ENCODE measurements around the gene SLC43A3.
"Not testable (repeated sequence)": the region's sequence is repeated elsewhere in the genome, so short reads cannot be mapped to it uniquely, and the experiment has no call there.

SLC43A3 gene

DNA sequence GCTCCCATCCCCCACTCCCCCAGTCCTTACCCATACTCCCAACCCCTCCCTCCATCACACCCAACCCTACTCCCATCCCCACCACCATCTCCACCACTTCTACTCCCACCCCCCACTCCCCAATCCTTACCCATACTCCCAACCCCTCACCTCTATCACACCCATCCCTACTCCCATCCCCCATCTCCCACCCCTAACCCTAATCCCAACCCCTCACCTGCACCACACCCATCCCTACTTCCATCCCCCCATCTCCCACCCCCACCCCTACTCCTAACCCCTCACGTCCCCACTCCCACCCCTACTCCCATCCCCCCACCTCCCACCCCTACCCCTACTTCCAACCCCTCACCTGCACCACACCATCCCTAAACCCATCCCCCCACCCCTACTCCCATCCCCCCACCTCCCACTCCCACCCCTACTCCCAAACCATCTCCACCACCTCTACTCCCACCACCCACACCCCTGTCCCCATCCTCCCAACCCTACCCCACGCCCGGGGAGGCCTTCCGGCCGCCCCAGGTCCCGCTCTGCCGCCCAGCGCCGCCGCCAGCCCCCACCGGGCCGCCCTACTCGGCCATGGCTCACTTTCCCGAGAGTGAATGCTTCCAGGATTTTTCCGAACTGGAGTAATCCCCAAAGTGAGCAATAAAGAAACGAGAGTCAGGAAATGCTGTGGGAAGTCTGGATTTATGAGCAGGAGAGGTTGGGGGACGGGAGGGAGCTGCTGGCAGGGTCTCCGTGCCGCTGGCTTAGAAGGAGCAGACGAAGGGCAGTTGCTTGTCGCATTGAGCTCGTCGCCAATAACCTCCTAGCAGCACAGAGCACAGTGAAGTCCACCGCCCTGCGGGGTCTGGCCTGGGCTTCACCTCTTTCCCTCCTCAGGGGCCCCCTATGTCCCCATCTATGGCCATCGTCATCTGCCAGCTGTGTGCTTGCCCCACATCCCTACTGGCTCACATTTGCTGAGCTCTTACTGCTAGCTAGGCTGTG, 50.5 kb downstream of the SLC43A3 start:
- DNase-seq = no peak

DNA sequence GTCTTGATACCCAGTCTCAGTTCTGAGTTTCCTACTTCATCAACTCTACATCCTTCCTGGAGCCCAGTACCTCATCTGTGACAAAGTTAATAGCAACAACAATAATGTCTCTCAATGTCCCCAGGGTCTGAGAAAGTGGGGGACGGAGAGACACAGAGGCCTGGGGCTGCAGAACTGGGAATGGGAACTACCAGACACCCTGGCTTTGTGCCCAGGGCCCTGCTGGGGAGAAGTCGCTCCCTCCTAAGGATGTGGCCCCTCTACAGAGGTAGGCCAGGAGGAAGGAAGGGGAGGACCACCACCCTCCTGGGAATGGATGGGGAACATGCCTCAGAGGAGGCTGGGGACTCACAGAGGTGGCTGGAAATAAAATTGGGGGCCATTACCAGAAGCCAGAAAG, 51.4 kb downstream of the SLC43A3 start:
- no peak for DNase-seq

DNA sequence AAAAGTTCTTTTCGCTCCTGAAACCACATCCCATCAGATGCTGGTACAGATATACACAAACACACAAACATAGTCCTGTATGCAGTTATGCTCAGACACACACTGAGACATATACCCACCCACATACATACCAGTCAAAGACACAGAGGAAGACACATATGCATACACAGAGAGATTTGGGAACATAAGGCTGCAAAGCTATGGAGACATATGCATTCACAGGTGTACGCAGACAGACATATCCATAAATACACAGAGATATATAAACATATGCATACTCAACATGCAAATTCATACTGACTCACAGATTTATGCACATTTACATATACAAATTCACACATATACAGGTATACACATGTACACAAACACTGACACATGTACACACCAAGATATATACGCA, 52.0 kb downstream of the SLC43A3 start:
- no peak for DNase-seq

DNA sequence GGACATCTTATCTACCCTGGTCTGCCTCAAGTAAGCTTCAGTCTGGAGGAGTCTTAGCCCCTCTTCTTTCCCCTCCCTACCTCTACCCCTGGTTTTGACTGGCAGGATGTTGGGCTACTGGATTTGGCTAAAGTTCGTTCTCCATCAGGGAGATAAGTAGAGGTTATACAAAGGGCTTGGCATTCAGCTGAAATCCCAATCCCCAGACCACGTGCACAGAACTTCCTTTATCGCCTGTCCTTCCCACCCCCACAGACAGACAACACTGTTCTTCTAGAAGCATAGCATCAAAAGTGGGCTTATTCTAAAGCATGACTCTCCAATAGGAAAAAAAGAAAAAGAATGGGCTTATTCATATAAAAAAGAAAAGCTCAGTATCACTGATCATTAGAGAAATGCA, 53.8 kb downstream of the SLC43A3 start:
- DNase-seq = no peak

DNA sequence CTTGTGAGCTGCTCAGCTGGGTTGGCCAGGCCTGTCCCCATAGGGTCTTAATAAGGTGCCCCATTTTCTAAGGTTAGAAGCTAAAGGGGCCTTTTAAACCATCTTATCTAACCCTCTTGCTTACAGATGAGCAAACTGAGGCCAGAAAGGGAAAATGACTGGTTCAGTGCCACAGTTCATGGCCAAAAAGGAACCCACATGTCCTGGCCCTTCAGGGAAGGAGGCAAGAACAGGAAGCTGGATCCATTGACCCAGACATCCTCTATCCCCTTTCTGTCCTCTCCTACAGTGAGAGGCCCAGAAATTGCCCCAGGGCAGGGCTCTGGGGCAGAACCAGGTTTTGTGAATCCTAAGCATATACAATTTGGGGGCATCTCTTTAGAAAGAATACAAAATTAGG, 56.0 kb downstream of the SLC43A3 start:
- DNase-seq = no peak

DNA sequence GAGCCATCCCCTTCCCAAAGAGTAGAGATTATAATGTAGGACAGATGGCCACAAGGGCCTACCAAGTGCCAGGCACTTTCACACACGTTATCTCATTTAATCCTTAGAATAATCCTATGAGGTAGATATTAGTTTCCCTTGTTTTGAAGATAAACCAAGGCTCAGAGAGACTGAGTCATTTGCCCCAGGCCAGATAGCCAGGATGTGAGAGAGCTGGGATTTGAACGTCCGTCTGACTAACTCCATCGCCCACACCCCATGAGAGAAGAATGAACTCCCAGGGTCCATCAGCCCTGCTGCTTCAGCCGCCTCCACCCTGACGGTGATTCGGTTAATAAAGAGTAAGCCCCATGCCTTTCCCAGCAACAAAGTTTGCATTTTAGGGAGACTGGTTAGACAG, 56.7 kb downstream of the SLC43A3 start:
- DNase-seq = peak; percentile 94

DNA sequence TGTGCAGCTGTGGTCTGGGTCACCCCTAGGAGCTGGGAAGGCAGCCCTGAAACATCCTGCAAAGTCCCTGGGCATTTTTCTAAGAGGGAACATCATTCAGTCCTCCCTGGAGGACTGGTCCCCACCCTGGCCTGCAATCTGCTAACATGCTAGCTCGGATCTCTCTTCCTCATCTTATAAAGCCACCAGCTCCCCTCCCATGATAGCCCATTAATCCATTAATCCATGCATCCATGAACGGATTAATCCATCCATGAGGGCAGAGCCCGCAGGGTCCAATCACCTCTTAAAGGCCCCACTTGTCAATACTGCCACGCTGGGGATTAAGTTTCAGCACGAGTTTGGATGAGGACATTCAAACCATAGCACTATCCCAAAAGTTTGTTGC, 58.1 kb downstream of the SLC43A3 start:
- no peak for DNase-seq

DNA sequence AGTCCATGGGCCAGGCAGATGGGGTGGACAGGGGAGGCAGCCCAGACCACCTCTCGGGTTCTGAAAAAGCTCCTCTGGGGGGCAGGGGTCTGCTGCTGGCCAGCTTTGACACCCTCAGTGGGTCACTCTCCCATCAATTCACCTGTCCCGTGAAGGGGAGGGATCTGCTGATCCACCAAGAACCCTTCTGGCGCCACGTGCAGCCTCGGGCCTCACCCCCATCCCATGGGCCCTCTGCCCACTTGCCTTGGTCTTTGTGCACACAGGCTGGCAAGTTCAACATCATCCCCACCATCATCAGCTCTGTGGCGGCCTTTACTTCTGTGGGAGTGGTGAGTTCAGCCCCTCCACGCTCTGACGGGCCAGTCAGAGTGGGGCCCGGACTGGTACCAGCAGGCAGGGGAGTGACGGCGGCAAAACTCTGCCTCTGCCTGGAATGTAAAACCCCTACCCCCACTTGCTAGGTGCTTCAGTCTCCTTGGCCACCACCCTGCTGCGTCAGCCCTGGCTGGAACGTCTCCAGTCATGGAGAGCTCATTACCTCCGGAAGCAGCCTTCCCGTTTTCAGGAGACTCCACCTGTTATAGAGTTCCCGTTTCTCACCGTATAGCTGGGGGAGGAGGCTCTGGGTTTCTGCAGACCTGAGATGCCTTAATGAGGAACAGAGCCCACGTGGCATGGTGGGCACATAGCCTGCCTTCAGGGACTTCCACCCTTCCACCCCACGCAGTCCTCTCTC, 58.6 kb downstream of the SLC43A3 start:
- DNase-seq = peak; percentile 99

DNA sequence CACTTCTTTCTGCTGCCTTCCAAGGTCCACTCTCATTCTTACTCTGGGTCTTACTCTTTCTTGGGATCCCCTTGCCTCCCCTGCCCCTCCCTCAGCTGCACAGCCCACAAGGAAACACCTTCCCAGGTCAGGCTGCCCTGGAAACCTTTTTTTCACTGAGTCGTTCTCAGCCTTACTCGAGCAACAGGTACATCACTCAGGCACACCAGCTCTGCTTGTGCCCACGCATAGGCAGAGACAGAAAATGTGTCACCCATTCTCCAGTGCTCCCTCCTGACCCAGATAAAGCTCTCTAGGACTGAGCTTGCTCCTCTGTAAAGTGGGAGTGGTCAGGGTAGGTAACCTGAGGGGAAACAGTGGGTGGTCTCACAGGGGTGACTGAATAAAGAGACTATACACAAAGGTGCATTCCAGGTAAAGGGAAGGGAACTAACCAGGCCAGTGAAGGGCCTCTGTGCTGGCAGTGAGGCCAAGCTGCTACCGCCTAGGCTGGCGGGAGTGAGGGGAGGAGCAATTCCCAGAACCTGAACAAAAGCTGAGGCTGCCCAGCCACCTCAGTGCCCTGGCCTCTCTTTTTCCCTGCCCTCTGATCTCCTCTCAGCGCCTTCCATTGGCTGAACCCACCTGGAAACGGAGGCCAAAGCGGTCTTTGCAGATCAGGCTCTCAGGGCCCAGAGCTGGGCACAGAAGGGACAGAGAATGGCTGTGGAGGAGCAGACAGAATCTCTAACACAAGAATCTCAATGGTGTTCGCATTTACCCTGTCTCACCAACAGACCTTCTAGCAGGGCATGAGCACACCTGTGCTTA, 61.9 kb downstream of the SLC43A3 start:
- DNase-seq = no peak

DNA sequence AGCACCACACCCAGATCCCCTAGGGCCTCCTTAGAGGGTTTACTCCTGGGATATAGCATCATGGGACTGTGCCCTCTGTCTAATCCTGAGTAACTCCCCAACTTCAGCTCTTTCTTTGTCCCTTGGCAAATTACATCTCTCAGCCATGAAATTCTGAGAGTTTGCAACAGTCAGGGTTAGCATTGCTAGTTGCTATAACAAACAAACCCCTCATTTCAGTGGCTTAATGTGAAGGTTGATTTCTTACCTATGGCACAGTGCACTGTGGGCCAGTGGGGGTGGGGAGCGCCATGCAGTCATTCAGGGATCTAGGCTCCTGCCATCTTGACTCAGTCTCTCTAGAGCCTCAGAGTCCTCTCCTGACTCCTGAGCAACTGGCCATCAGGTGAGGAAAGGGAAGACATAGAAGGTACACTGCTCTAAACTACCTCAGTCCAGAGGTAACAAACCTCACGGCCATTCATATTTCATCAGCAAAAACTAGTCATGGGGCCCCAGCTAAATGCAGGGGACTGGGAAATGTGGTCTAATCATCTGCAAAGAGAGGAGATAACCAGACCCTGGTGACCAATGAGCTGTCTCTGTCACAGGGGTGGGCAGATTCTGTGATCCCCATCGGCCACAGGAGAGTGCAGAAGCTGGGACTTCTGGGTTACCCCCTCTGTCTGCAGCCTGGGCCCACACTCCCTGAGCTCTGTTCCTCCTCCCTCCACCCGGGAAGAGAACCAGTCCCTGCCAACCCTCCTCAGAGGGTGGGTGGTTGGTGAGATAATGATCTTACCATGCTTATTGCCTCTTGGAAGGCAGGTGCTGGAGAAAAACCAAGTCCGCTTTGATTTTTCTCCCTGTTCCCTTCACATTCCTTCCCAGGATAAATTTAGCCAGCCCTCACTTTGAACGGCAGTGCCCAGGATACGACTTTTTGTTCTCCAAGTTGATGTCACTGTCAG, 63.5 kb downstream of the SLC43A3 start:
- no peak for DNase-seq

DNA sequence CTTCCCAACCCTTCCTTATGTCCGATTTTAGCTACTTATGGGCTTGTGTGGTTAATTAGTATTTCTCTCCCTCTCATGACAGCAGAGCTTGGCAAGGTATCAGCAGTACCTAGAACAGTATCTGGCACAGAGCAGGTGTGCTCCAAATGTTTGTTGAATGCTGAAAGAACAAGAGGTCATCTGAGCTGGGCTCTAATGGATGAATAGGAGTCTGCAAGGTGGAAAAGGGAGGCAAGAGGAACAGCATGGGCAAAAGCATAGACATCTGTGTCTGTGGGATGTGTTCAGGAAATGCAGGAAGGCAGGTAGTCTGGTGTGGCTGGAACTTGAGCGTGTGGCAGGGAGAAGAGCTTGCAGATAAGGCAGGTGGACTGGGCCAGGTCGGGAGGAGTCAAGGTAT, 65.0 kb downstream of the SLC43A3 start:
- DNase-seq = no peak

DNA sequence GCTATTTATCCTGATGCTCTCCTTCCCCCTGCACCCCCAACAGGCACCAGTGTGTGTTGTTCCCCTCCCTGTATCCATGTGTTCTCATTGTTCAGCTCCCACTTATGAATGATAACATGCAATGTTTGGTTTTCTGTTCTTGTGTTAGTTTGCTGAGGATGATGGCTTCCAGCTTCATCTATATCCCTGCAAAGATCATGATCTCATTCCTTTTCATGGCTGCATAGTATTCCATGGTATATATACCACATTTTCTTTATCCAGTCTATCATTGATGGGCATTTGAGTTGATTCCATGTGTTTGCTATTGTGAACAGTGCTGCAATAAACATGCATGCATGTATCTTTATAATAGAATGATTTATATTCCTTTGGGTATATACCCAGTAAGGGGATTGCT, 65.5 kb downstream of the SLC43A3 start:
- not testable (repeated sequence) for DNase-seq

DNA sequence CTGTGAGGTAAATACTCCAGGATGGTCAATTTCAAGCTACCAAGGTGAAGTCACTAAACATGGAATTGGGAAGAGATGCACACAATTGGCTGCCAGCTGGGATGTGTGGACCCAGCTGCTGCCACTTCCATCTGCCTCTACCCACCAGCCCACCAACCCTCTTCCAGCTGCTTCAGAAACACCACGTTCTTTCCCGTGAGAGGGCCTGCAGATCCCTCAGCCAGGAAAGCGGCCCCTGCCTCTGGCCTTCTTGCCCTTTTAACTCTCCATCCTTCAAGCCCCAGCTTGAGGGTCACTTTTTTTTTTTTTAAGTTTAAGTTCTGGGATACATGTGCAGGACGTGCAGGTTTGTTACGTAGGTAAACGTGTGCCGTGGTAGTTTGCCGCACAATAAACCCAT, 65.9 kb downstream of the SLC43A3 start:
- no peak for DNase-seq

DNA sequence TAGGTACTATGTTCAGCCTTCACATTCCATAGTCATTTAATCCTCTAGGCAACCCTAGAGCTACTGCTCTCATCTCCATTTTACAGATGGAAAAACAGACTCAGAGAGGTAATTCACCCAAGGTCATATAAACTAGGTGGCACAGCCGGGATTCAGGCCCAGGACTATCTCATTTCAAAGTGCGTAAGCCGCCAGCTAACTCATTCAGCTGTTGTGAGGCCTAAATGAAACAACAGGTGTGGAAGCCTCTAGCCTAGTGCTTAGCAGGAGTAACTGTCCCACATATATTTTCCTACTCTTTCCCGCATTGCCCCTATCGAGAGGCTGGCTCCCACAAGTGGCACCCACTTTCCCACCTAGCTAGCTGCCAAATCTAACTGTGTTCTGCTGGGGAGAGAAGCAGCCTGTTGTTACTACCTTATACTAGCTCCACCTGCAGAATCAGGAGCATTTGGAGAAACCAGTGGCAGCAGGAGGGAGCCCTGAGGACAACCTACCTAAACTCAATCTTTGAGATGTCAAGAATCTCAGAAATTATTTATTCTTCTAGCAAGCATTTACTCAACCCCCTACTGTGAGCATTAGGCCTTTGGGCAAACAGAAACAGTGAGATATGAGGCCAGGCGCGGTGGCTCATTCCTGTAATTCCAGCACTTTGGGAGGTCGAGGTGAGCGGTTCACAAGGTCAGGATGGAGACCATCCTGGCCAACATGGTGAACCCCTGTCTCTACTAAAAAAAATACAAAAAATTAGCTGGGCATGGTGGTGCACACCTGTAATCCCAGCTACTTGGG, 66.8 kb downstream of the SLC43A3 start:
- peak; percentile 56 for DNase-seq

DNA sequence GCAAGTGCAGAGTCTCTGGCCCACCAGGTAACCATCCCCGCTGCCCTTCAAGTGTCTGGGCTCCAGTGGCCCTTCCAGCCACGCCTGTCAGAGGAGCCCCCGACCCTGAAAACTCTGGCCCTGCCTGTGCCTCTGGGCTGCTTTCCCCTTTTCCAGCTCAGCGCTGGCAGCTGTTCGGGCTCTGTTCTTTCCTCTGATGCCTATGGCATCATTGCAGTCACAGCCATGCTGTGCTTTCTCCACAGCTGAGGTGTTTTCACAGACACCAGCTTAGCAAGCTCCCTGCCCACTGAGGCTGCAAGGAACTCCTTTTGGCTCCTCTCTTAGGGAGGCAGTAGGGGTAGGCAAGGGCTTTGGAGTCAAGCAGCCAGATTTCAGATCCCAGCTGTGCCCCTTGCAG, 67.5 kb downstream of the SLC43A3 start:
- DNase-seq = no peak

DNA sequence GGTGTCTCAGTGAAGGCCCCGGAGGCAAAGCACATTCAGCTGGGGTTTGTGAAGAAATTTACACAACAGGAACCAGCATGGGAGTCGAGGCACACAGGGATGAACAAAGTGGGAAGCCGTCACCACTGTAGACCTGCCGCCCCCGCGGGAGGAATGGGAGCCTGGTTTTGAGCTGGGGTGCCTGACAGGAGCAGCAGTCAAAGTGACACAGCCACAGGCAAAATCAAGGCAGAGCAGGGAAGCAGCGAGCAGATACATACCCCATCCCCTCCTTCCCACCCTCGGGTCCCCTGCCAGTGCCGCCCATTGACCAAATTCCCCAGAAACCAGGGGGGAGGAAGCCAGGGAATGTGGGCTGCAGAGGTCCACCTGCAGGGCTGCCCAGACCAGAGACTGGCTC, 67.9 kb downstream of the SLC43A3 start:
- DNase-seq = no peak

DNA sequence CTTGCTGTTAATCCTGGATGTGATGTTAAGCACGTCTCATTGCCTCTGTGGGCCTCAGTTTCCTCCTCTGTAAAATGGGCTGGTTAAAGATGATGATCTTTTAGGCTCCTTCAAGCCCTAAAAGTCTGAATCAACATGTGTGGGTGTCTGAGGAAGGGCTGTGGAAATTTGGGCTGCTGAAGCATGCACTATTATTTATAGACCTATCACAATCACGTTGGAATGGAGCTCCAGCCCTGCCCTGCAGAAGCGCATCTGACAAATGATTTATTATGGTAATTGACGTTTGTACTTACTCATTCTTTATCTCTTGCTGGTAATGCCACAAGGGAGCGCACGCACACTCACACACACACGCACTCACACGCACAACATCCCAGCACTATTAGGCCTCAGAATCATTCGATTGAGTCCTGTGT, 68.4 kb downstream of the SLC43A3 start:
- peak; percentile 91 for DNase-seq

DNA sequence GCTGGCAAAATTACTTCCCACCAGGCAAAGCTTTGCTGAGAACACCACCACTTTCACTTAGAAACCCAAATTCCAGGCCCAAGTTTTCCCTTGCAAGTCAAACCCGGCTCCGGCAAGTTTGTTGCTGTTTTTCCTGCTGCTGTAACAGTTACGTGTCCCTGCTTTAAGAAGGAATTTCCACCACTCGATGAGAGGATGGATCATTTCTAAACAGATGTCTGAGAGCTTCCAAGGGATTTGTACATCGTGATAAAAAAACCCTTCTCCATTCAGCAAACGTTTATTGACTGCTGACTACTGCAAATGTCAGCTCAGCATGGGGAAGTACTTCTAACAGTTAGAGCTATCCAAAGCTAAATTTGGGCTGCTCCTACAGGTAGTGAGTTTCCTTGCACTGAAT, 69.1 kb downstream of the SLC43A3 start:
- DNase-seq = no peak

DNA sequence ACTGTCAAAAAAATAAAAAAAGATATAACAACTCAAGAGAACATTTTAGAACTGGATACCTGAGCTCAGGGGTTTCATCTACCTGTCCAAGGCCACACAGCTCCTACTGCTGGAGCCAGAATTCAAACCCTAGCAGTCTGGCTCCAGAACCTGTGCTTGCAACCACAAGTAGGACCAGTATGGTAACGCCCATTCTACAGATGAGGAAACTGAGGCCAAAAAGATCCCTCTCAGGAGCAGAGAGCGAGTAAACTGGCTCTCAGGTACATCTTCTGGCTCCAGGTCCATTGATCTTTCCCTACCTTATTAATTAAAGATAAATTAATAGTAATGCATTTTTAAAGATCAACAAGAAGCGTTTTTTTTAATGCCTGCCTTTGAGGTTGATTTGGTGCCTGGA, 69.6 kb downstream of the SLC43A3 start:
- DNase-seq = no peak

All from NCI-H226 (cell line).